CD4-positive, alpha-beta T cell treated with Interleukin-15 for 4 hours (primary cell): ENCODE results near the gene ASIP.

ENCODE experiments used
- DNase-seq: peaks from one replicate; pipeline ENCODE4 v3.0.0-alpha.2; 2020; ENCODE audit warnings: low spot score

The ASIP gene

DNA sequence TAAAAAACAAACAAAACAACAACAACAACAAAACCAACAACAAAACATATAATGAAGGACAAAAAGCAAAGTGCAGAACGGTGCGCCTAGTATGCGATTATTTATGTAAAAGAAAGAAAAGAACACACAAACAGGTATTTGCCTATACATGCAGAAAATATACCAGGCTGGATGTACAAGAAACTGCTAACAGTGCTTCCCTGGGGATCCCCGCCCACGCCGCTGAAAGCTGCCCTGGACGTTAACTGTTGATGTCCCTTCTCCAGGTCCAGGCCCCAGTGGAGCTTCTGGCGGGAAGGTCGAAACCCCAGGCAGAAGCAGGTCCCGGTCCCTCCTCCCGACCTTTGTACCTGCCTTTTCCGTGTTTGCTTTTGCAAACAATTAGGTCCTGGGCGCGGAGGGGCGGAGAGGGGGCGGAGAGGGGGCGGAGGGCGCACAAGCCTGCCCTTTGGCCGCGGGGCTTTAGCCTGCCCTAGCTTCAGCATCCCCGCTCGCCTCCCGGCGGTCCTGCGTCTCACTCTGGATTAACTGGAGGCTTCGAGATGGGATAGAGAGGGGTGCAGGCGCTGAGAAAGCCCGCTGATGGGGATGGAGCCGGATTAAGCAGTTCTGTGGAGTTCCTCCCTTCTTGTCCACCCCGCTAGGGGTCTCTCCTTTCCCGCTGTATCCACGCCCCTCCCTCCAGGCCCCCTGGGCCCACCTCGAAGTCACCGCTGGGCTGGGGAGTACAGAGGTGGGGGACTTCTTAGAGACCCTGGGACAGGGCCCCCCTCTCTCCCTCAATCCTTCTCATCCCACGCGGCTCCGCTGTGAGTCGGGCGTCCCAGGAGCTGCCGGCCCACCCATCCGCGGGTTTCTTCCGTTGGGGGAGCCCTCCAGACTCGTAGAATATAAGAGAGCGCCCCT is 70.1 kb downstream of the ASIP start:
- DNase-seq = no peak

DNA sequence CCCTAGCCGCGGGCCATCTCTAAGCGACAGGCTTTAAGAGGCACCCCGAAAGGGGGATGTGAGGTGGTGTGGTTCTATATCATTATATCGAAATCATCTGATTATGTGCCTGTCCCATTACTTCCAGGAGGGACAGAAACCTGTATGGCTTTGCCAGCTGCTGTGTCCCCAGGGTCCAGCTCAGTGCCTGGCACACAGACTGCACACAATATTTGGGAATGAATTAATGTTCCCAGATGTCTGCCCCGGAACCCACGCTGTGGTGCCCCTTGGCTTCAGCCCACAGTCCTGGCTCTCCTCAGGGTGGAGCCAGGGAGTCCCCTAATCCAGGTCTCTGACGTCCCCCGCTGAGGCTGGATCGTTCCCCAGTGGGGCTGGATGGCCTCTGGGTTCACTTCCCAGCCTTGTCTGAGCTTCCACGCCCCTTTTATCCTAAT is 70.8 kb downstream of the ASIP start:
- DNase-seq = no peak

- peak; percentile 89 for DNase-seq
Measured at GRCh38 chr20:34312544-34313217, 71.5 kb downstream of the ASIP start.

DNA sequence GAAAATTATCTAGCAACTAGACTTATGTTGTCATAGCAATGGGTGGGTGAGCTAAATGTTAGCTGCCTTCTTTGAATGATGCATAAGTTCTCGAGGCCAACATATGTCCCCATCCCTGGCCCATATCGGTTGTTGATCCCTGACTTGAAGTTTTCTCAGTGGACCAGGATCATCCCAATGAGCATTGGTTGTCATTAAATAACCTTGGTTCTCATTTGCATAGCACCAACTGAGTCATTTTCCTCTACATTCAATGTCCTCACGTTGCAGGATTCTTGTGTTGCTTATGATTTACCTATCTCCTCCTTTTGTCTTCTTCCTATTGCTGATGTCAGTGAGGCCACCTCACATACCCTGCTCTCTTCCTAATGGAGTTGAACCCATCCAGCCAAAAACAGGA is 74.0 kb downstream of the ASIP start:
- DNase-seq = no peak

GRCh38 chr20:34316196-34316814 is 75.1 kb downstream of the ASIP start:
- DNase-seq = no peak
